OCI-LY3 (cell line): ENCODE results near the gene VAMP7.

Experiments
- CTCF ChIP-seq: fragments of 200-600, 300-600 bp; sonication (generic); IDR thresholded peaks from 2 replicates; pipeline ENCODE4 v1.5.1; 2014; ENCODE audit warnings: antibody characterized with exemption, low read length, low read depth
- EZH2phosphoT487 ChIP-seq: fragments of 200-600 bp; shearing (Covaris generic); IDR thresholded peaks from 2 replicates; pipeline ENCODE4 v1.6.1; 2018; ENCODE audit warnings: antibody characterized with exemption, mixed run types, low read depth

DNA sequence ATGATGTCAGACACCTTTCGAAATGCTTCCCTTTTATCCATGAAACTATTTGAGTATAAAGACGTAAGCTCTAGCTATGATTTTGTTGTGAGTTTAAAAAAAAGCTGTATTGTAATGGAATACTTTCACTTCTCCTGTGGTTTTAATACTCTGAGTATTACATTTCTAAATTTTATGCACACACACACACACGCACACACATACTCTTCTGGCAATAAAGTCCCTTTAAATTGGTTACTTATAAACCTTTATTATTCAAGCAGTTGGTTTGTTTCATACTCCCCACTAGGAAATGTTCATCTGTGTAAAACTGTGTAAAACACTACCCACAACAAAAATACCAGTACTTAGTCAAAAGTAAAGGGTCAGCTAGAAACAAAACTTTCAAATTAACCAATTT is 18.2 kb downstream of the VAMP7 start:
- no peak for TF ChIP-seq CTCF
- no peak for TF ChIP-seq EZH2phosphoT487
